ENCODE results near the gene ZSCAN29. TPM values are rescaled to one million over a fixed set of nuclear protein-coding genes. Genes with fewer than 3 reads are reported as not detected.

Gene ZSCAN29
- 10.9 and 16.6 TPM in 2 replicates for total RNA-seq (ENCODE audit: low replicate concordance)

GRCh38 chr15:43370975-43371974 lies at the start of gene ZSCAN29, which contains the start of gene TUBGCP4:
TSS of gene ZSCAN29 (minus strand) at chr15:43371043. CDS start at chr15:43369913, 1,130 bp downstream.
TSS of gene TUBGCP4 (plus strand) at chr15:43371101. CDS start at chr15:43371355, 254 bp downstream.

GRCh38 chr15:43329960-43330779 lies 40.7 kb downstream of the ZSCAN29 start, which contains the start of gene LCMT2:
TSS of gene LCMT2 (minus strand) at chr15:43330573. CDS start at chr15:43330489, 84 bp downstream.

Other genes starting within 250 kb of the ZSCAN29 start
- 4.9 and 6.8 TPM in 2 replicates for gene TMEM62, start 237.5 kb downstream of the ZSCAN29 start, total RNA-seq (ENCODE audit: low replicate concordance)
- gene CCNDBP1, start 185.6 kb downstream of the ZSCAN29 start, total RNA-seq (ENCODE audit: low replicate concordance): 40.1 and 72.2 TPM in 2 replicates
- gene EPB42, start 150.0 kb downstream of the ZSCAN29 start, total RNA-seq (ENCODE audit: low replicate concordance): not detected in 2 replicates
- gene TGM5, start 104.1 kb downstream of the ZSCAN29 start, total RNA-seq (ENCODE audit: low replicate concordance): not detected in 2 replicates
- gene TGM7, start 68.8 kb downstream of the ZSCAN29 start, total RNA-seq (ENCODE audit: low replicate concordance): not detected in 2 replicates
- gene LCMT2, start 40.5 kb downstream of the ZSCAN29 start, total RNA-seq (ENCODE audit: low replicate concordance): 7.3 and 7.8 TPM in 2 replicates
- 6.1 and 10.1 TPM in 2 replicates for gene TUBGCP4, start 58 bp upstream of the ZSCAN29 start, total RNA-seq (ENCODE audit: low replicate concordance)
- gene TP53BP1, start 122.1 kb upstream of the ZSCAN29 start, total RNA-seq (ENCODE audit: low replicate concordance): 51.7 and 57.5 TPM in 2 replicates
- 13.8 and 31.1 TPM in 2 replicates for gene MAP1A, start 146.6 kb upstream of the ZSCAN29 start, total RNA-seq (ENCODE audit: low replicate concordance)
- 13.8 and 18.0 TPM in 2 replicates for gene PPIP5K1, start 219.2 kb upstream of the ZSCAN29 start, total RNA-seq (ENCODE audit: low replicate concordance)
- gene CKMT1B, start 223.0 kb upstream of the ZSCAN29 start, total RNA-seq (ENCODE audit: low replicate concordance): not detected in 2 replicates
- under 0.01 TPM in 2 replicates for gene STRC, start 247.8 kb upstream of the ZSCAN29 start, total RNA-seq (ENCODE audit: low replicate concordance)